ENCODE measurements around the gene MX1.
"Not testable (repeated sequence)": the region's sequence is repeated elsewhere in the genome, so short reads cannot be mapped to it uniquely, and the experiment has no call there.

MX1 gene

DNA sequence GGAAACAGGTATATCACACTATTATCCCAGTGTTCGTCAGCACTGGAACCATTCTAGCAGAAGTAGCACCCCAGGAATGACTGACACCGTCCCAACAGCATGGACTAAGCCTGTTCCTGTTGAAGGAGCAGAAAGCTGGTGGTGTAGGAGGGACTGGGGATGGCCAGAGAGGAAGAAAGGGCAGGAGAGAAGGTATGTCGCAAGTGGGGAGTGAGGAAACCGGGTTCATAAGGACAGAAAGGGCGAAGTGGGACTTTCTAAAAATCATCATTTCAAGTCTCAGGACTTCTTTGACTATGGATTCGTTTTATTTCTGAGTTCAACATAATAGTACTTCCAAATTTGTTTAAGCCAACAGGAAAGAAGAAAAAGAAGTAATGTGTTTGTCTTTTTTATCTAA, 19.7 kb upstream of the MX1 start:
- no peak for DNase-seq (ENCODE audit: low read depth)
- TF ChIP-seq, protein P1, sequence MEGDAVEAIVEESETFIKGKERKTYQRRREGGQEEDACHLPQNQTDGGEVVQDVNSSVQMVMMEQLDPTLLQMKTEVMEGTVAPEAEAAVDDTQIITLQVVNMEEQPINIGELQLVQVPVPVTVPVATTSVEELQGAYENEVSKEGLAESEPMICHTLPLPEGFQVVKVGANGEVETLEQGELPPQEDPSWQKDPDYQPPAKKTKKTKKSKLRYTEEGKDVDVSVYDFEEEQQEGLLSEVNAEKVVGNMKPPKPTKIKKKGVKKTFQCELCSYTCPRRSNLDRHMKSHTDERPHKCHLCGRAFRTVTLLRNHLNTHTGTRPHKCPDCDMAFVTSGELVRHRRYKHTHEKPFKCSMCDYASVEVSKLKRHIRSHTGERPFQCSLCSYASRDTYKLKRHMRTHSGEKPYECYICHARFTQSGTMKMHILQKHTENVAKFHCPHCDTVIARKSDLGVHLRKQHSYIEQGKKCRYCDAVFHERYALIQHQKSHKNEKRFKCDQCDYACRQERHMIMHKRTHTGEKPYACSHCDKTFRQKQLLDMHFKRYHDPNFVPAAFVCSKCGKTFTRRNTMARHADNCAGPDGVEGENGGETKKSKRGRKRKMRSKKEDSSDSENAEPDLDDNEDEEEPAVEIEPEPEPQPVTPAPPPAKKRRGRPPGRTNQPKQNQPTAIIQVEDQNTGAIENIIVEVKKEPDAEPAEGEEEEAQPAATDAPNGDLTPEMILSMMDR (IDR thresholded peaks at IDR 0.05; ENCODE audit: insufficient read depth, low read depth, low read length, missing control alignments), result no peak

GRCh38 chr21:41407541-41408460, 18.2 kb upstream of the MX1 start:
- TF ChIP-seq, protein P1 (IDR thresholded peaks at IDR 0.05; ENCODE audit: insufficient read depth, low read depth, low read length, missing control alignments), result no peak

More for the DNA sequence above, 19.7 kb upstream of the MX1 start:
- no peak overlapping the region for H3K4me3 ChIP-seq (ENCODE audit: low read depth, low read length)

GRCh38 chr21:41410361-41410760, 15.7 kb upstream of the MX1 start:
- DNase-seq (ENCODE audit: low read depth), result no peak
- H3K4me3 ChIP-seq (ENCODE audit: low read depth, low read length), result no peak overlapping the region
- TF ChIP-seq, protein P1 (IDR thresholded peaks at IDR 0.05; ENCODE audit: insufficient read depth, low read depth, low read length, missing control alignments), result no peak

More at GRCh38 chr21:41407541-41408460, 18.2 kb upstream of the MX1 start:
- no peak overlapping the region for H3K4me3 ChIP-seq (ENCODE audit: low read depth, low read length)
- no peak for DNase-seq (ENCODE audit: low read depth)

DNA sequence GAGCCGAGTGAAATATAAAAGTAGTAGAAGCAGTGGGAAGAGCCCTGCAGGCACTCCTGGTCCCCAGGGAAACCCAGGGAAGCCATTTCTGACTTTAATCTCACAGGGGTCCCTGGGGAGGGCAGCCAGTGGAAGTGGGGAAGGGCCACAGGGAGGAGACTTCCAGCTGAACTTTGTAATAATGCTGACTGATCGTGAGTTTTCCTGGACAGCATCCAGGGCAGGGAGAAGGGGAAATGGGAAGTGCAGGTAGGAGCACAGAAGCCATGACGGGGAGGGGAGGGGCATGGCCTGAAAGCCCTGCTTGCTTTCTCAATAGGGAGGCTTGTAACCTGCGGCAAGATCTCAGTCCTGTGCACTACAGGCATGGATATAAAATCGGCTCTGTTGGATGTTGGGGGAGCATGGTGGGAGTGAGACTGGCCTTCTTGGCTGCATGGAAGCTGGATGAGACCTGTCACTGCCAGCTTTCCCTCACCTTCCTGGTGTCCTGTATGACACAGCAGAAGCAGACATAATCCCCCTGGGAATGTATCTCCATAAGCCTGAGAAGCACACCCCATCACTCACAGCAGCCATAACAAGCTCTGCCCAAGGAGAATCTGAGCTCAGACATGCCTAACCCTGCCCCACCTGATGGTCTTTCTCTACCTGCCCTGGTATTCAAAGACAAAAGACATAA, 15.1 kb upstream of the MX1 start:
- no peak for DNase-seq (ENCODE audit: low read depth)

GRCh38 chr21:41411449-41412089, 14.5 kb upstream of the MX1 start:
- no peak overlapping the region for H3K4me3 ChIP-seq (ENCODE audit: low read depth, low read length)
- TF ChIP-seq, protein P1 (IDR thresholded peaks at IDR 0.05; ENCODE audit: insufficient read depth, low read depth, low read length, missing control alignments), result peak; percentile 22
- peak; percentile 71 for DNase-seq (ENCODE audit: low read depth)

More for the DNA sequence above, 15.1 kb upstream of the MX1 start:
- no peak overlapping the region for H3K4me3 ChIP-seq (ENCODE audit: low read depth, low read length)
- TF ChIP-seq, protein P1 (IDR thresholded peaks at IDR 0.05; ENCODE audit: insufficient read depth, low read depth, low read length, missing control alignments), result no peak

DNA sequence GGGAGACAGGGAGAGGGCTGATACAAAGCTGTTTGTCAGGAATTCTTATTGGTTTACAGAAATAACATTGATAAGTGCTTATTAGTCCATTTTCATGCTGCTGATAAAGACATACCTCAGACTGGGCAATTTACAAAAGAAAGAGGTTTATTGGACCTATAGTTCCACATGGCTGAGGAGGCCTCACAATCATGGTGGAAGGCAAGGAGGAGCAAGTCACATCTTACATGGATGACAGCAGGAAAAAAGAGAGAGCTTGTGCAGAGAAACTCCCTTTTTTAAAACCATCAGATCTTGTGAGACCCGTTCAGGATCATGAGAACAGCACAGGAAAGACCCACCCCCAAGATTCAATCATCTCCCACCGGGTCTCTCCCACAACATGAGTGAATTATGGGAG, 8.5 kb upstream of the MX1 start:
- H3K4me3 ChIP-seq (ENCODE audit: low read depth, low read length); DNase-seq (ENCODE audit: low read depth): not testable (repeated sequence)

DNA sequence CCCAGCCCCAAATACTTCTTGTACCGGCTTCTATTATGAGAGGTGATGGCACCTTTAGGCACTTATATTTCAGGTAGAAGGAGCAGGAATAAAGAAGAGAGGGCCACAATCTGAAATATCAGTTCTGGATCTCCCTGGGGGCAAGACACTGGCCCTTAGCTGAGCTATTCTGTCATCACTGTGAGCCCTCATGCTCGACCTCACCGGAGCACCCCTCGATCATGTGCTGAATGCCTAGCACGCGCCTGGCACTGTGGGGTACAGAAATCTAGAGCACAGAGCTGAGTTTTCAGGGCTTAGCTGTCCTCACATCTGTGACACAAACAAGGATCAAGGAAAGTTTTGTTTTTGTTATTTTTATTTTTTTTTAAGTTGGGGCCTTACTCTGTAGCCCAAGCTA, 7.6 kb upstream of the MX1 start:
- H3K4me3 ChIP-seq (ENCODE audit: low read depth, low read length), result no peak overlapping the region
- TF ChIP-seq, protein P1 (IDR thresholded peaks at IDR 0.05; ENCODE audit: insufficient read depth, low read depth, low read length, missing control alignments), result no peak
- DNase-seq (ENCODE audit: low read depth), result no peak
